Uterus (tissue), 2 donors: ENCODE results near the gene RSAD2.

ENCODE experiments used
- CTCF ChIP-seq, 4 experiments: fragments of 200-600 bp in 2 of 4; fragments of 450-650 bp in 2 of 4; sonication (generic) in 2 of 4; IDR thresholded peaks; one replicate each; pipeline ENCODE4 v1.5.1; 2016 to 2019; ENCODE audit warnings: antibody characterized with exemption in 4 of 4, mild to moderate bottlenecking in 2 of 4, moderate library complexity in 1 of 4
- POLR2A ChIP-seq, 2 donors: fragments of 450-650 bp; IDR thresholded peaks; one replicate each; pipeline ENCODE4 v1.6.1; 2016; ENCODE audit warnings: antibody characterized with exemption in 2 of 2, mild to moderate bottlenecking in 1 of 2, moderate library complexity in 1 of 2

- TF ChIP-seq POLR2A (IDR thresholded peaks at IDR 0.05) (no peak), CTCF (IDR thresholded peaks at IDR 0.05) (no peak)
Observed at GRCh38 chr2:6934345-6934744, 56.8 kb downstream of the RSAD2 start.
